DND-41 (cell line): Measurements from ENCODE around the gene TMEM184A.

Source experiments
- EZH2 ChIP-seq: IDR thresholded peaks from 3 replicates; pipeline ENCODE4 v1.6.1; 2012; ENCODE audit warnings: borderline replicate concordance, low read depth, mild to moderate bottlenecking, moderate library complexity, low read length, inconsistent platforms; ENCODE audit not compliant: severe bottlenecking
- TF ChIP-seq, protein P1 (sequence below): IDR thresholded peaks from 2 replicates; pipeline ENCODE4 v1.5.1; 2012; ENCODE audit warnings: borderline replicate concordance, low read length, moderate library complexity, mild to moderate bottlenecking; ENCODE audit not compliant: poor library complexity, severe bottlenecking; ENCODE audit errors: extremely low read depth

GRCh38 chr7:1599640-1600395 is 43.8 kb upstream of the TMEM184A start:
- TF ChIP-seq, protein P1, sequence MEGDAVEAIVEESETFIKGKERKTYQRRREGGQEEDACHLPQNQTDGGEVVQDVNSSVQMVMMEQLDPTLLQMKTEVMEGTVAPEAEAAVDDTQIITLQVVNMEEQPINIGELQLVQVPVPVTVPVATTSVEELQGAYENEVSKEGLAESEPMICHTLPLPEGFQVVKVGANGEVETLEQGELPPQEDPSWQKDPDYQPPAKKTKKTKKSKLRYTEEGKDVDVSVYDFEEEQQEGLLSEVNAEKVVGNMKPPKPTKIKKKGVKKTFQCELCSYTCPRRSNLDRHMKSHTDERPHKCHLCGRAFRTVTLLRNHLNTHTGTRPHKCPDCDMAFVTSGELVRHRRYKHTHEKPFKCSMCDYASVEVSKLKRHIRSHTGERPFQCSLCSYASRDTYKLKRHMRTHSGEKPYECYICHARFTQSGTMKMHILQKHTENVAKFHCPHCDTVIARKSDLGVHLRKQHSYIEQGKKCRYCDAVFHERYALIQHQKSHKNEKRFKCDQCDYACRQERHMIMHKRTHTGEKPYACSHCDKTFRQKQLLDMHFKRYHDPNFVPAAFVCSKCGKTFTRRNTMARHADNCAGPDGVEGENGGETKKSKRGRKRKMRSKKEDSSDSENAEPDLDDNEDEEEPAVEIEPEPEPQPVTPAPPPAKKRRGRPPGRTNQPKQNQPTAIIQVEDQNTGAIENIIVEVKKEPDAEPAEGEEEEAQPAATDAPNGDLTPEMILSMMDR: no peak
- TF ChIP-seq EZH2: no peak
